KBM-7 (cell line): ENCODE results near the gene EIF4A3.
"Not testable (repeated sequence)": the region's sequence is repeated elsewhere in the genome, so short reads cannot be mapped to it uniquely, and the experiment has no call there.

Experiments used
- DNase-seq: peaks from one replicate; pipeline ENCODE4 v3.0.0-alpha.2; 2015
- in situ Hi-C: fragments of 300-500 bp; cut with MboI; formaldehyde crosslinking; loops from 2 replicates; pipeline ENCODE4 v1.14.3; 2020; ENCODE audit warnings: low sequenced_read_pairs, low pct_unique_long_range_greater_than_20kb, mixed read lengths

The EIF4A3 gene

DNA sequence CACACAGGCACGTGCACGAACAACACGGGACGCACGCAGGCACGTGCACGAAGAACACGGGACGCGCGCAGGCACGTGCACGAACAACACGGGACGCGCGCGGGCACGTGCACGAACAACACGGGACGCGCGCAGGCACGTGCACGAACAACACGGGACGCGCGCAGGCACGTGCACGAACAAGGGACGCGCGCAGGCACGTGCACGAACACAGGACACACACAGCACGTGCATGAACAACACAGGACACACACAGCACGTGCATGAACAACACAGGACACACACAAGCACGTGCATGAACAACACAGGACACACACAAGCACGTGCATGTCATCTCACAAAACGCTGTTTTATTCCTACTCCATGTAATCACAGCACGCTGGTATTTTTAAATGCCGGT, 56.8 kb downstream of the EIF4A3 start:
- DNase-seq, in situ Hi-C loops: not testable (repeated sequence)

DNA sequence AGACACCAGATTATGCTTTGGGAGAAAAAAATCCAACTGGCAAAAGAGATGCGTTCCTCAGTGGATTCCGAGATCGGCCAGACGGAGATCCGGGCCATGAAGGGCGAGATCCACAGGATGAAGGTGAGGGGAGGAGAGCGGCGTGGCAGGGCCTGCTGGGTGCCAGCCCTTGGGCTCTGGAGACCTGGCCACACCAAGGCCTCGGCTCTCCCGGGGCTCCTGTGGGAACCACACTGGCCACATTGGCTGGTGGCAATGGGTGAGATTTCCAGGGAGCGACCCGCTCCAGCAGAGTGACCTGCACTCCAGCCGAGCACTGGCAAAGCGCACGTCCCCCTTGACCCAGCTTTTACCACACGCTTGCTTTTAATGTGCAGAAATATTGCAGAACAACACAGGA, 57.2 kb downstream of the EIF4A3 start:
- no peak for DNase-seq
- in situ Hi-C loops, result no loop called here

DNA sequence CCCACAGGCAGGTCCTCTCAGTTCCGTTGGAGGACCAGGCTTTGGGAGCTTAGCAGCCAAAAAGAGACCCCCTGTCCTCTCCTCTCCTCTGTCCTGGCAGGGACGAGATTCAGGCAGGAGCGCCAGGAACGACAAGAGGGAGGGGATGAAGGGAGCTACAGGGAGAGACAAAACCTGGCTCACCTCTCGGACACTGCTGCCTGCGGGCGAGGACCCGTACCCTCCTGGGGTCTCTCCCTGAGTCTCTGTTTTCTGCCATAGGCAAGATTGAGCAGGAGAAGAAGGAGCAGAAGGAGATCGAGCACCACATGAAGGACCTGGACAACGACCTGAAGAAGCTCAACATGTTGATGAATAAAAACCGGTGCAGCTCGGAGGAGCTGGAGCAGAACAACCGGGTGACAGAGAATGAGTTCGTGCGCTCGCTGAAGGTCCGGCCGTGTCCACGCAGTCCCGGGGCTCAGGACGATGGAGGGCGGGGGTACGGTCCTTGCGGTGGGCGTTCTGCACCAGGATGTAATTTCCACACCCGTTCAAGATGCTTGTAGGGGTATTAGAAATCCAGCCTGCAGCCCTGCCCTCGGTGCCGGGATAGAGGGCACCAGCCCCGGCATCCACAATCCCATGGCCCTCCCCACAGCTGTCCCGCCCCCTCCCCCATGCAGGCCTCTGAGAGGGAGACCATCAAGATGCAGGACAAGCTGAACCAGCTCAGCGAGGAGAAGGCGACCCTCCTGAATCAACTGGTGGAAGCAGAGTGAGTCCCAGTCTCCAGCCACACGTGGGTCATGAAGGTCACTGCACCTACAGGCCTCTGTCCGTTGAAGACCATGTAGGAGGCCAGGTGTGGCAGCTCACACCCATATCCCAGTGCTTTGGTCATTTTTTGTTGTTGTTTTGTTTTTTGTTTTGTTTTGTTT, 59.3 kb downstream of the EIF4A3 start:
- in situ Hi-C loops, result no loop called here
- no peak for DNase-seq

DNA sequence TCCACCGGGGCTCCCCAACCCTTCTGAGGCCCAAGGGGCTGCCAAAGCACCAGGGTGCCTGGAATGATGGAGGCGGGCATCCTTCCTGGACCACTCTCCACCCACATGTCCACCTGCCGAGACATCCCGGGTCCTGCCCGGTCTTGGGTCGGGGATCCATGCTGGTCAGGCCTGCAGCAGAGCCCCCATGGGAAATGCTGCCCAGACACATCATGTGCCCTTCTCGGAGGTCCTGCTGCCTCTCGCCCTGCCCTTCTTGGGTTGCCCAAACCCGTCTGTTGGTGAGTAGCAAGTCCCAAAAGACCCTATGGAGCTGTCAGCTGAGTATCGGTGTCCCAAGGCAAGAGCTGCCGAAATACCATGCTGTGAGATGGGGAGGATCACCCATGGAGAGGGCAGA, 60.3 kb downstream of the EIF4A3 start:
- in situ Hi-C loops, result no loop called here
- DNase-seq, result no peak

- no peak for DNase-seq
- in situ Hi-C loops, result no loop called here
Measured at GRCh38 chr17:80086081-80086480, 60.8 kb downstream of the EIF4A3 start.

DNA sequence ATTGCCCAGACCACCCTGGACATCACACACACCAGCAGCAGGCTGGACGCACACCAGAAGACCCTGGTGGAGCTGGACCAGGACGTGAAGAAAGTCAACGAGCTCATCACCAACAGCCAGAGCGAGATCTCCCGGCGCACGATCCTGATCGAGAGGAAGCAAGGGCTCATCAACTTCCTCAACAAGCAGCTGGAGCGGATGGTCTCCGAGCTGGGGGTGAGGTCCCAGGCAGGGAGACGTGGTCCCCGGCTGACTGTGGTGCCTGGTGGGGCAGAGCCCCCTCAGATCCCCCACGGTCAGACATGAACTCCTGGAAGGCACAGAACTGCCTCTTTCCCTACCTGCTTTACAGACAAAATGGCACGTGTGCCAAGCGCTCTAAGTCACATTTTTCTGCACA, 62.2 kb downstream of the EIF4A3 start:
- DNase-seq, result no peak
- in situ Hi-C loops, result no loop called here
